ENCODE results near the gene ANK3.

GRCh38 chr10:60395711-60396110 is 6.0 kb upstream of the ANK3 start:
- no peak for TF ChIP-seq CTCF (conservative IDR thresholded peaks at IDR 0.05 in 1 of 2, IDR thresholded peaks at IDR 0.05 in 1 of 2; ENCODE audit: low read depth in 1 of 2, low read length in 2 of 2)
- TF ChIP-seq EZH2 (IDR thresholded peaks at IDR 0.05; ENCODE audit: low read length, missing control alignments), result no peak

All from fibroblast of lung (primary cell).